Esophagus muscularis mucosa (tissue), 3 donors: Measurements from ENCODE around the gene GRM2.

Source experiments
- POLR2A ChIP-seq: fragments of 450-650 bp; IDR thresholded peaks from one replicate; pipeline ENCODE4 v1.6.1; 2017; ENCODE audit warnings: antibody characterized with exemption, moderate library complexity, mild to moderate bottlenecking, low read depth
- TF ChIP-seq, protein P1 (sequence below), 3 experiments: fragments of 200-600 bp in 2 of 3; fragments of 450-650 bp in 1 of 3; sonication (generic) in 2 of 3; IDR thresholded peaks; one replicate each; pipeline ENCODE4 v1.5.1; 2017 to 2019; ENCODE audit warnings: antibody characterized with exemption in 3 of 3, mild to moderate bottlenecking in 2 of 3, moderate library complexity in 1 of 3

DNA sequence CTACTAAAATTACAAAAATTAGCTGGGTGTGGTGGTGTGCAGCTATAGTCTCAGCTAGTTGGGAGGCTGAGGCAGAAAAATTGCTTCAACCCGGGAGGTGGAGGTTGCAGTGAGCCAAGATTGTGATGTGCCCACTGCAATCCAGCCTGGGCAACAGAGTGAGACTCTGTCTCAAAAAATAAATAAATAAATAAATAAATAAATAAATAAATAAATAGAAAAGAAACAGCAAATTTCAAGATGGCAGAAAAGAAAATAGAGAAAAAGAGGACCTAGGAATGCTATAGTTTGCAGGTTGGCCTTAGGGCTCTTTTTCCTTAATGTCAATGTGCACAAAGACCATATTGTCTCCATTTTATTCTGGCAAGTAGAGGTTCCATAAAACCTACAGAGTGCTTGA is 44.0 kb downstream of the GRM2 start:
- TF ChIP-seq, protein P1, sequence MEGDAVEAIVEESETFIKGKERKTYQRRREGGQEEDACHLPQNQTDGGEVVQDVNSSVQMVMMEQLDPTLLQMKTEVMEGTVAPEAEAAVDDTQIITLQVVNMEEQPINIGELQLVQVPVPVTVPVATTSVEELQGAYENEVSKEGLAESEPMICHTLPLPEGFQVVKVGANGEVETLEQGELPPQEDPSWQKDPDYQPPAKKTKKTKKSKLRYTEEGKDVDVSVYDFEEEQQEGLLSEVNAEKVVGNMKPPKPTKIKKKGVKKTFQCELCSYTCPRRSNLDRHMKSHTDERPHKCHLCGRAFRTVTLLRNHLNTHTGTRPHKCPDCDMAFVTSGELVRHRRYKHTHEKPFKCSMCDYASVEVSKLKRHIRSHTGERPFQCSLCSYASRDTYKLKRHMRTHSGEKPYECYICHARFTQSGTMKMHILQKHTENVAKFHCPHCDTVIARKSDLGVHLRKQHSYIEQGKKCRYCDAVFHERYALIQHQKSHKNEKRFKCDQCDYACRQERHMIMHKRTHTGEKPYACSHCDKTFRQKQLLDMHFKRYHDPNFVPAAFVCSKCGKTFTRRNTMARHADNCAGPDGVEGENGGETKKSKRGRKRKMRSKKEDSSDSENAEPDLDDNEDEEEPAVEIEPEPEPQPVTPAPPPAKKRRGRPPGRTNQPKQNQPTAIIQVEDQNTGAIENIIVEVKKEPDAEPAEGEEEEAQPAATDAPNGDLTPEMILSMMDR (IDR thresholded peaks at IDR 0.05) = no peak
- no peak for TF ChIP-seq POLR2A
